GM12865 (cell line): ENCODE measurements around the gene DDI1.

Experiments
- DNase-seq: peaks from one replicate; pipeline ENCODE4 v3.0.0; 2010; ENCODE audit warnings: low read depth
- H3K4me3 ChIP-seq: 2 replicates; pipeline ENCODE4 v1.5.1; 2011; ENCODE audit warnings: mild to moderate bottlenecking, low read depth, low read length, control low read depth
- TF ChIP-seq, protein P1 (sequence below): IDR thresholded peaks from 2 replicates; pipeline ENCODE4 v1.5.1; 2011; ENCODE audit warnings: low read length, control low read depth, low read depth, inconsistent platforms; ENCODE audit not compliant: insufficient read depth; ENCODE audit errors: missing control alignments

DDI1 gene

DNA sequence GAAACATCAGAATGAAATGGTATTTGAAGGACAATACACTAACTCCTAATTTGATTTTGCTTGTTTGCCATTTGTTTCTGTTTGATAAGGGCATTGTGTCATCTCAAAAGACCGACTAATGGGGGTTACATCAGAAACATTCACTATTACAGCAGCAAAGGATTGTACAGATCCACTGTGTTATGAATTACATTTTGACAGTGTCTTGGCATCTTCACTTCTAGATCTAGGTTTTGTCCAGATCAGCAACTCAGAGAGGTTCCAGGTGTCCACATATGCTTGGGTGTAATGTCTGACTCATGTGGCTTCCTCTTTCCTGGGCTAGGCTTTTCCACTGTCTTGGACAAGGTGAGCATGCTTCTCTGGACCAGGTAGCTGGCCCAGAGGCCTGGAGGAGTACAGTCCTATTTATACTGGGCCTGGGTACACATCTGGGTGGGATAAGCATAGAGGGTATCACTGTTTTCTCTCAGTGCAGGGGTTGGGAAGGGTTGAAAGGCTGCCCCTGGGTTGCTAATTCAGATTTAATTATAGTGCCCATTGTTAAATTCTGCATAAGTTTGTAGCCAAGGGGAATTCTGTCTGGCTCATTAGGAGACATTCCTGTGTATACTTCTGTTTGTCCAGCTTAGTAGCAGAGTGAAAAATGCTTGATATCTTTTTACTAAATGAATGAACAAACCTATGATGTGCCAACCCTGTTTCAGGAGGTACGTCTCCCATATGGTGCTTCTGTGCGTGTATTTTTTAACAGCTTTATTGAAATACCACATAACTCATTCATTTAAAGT is 23.8 kb downstream of the DDI1 start:
- TF ChIP-seq, protein P1, sequence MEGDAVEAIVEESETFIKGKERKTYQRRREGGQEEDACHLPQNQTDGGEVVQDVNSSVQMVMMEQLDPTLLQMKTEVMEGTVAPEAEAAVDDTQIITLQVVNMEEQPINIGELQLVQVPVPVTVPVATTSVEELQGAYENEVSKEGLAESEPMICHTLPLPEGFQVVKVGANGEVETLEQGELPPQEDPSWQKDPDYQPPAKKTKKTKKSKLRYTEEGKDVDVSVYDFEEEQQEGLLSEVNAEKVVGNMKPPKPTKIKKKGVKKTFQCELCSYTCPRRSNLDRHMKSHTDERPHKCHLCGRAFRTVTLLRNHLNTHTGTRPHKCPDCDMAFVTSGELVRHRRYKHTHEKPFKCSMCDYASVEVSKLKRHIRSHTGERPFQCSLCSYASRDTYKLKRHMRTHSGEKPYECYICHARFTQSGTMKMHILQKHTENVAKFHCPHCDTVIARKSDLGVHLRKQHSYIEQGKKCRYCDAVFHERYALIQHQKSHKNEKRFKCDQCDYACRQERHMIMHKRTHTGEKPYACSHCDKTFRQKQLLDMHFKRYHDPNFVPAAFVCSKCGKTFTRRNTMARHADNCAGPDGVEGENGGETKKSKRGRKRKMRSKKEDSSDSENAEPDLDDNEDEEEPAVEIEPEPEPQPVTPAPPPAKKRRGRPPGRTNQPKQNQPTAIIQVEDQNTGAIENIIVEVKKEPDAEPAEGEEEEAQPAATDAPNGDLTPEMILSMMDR, result no peak
- DNase-seq, result no peak
- no peak overlapping the region for H3K4me3 ChIP-seq

GRCh38 chr11:104060820-104061219 is 24.4 kb downstream of the DDI1 start:
- DNase-seq, result peak; percentile 36
- TF ChIP-seq, protein P1, result no peak
- no peak overlapping the region for H3K4me3 ChIP-seq

DNA sequence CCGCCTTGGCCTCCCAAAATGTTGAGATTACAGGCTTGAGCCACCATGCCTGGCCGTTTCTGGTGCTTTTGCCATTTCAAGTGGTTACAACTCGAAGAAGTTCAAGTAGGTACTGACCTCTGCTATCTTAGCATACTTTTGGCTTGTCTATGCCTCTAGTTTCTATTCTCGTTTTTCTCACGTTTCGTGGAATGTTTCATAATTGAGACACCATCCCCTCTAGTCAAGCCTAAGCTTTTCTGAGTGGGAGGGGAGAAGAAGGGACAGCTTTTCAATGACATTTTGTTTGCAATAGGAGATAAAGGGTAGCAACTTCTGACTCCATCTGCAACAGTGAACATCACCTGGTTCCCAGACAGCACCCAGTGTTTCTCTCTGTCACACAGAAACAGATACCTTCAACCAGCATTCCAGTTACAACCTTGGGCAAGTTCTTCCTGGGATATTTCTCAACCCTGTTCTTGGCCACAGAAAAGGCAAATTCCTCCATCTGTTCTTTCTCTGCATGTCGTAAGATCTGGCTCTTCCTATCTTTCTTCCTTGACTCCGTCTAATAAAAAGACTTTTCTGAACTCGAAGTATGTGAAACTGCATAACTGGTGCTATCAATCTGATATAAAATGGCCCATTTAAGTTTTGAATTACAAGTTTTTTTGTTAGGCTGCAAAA is 25.5 kb downstream of the DDI1 start:
- DNase-seq, result no peak
- TF ChIP-seq, protein P1, result no peak
- no peak overlapping the region for H3K4me3 ChIP-seq

GRCh38 chr11:104064034-104064630 is 27.7 kb downstream of the DDI1 start:
- no peak overlapping the region for H3K4me3 ChIP-seq
- DNase-seq, result no peak
- TF ChIP-seq, protein P1, result no peak

- DNase-seq, result no peak
These were observed 31.1 kb downstream of the DDI1 start for GRCh38 chr11:104067534-104067933.

DNA sequence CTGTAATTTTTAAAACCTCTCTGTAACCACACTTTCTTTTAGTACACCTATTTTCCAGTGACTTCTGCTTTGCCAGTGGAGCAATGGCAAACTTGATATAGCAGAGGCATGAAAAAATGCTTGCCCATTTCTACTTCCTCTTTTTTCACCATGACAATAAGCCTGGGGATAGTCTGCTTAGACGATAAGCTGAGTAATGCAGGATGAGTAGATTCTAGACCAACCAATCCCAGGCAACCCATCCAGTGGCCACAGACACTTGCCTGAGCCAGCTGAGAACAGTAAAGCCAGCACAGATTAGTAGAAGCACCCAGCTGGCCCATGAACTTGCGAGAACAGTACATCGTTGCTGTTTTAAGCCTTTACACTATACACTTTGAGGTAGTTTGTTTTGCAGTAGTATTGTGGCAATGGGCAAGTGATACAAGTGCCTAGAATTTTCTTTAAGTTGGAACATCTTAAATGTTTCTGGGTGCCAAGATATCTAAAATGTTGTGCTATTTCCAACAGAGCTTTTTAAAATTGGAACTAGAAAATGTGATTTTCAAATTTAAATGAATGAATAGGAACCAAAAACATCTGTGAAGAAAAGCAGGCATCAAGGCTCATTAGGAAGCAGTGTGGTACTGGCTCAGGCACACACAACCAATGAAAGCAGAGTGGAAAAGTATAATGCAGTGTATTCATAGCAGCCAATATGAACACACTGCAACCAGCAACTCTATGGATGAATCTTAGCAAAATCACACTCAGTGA is 37.7 kb downstream of the DDI1 start:
- TF ChIP-seq, protein P1, result no peak
- no peak overlapping the region for H3K4me3 ChIP-seq
- peak; percentile 45 for DNase-seq

More at GRCh38 chr11:104067534-104067933, 31.1 kb downstream of the DDI1 start:
- TF ChIP-seq, protein P1, result no peak
- H3K4me3 ChIP-seq, result no peak overlapping the region
